ENCODE measurements around the gene CFL2. TPM values are rescaled to one million over a fixed set of nuclear protein-coding genes. Genes with fewer than 3 reads are reported as not detected.

Gene CFL2
- total RNA-seq, 1 experiment from 2014 or later, result 55.2 TPM

DNA sequence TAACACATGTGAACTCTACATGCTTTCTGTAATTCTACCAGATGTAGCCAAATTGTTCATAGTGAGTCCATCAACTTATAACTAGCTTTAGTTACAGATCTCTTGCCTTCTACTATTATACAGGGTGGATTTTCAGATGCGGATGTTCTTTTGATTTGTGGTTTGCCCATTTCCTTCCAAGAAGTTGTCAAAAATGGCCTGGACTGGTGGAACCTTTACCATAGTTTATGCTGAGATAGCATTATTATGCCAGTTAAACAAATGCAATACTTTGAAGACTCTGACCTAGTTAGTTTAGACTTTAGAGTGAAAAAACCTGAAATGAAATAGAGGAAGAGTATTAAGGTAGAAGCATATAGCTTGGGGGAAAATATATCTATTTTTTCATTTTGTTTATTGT lies 27.4 kb upstream of the CFL2 start:
- ChIA-PET POLR2A (no interaction called here), RAD21 (ENCODE audit: low non-redundant PET in 1 of 2, low total read pairs in 2 of 2, uncharacterized antibody in 2 of 2, unreplicated experiment in 2 of 2) (interaction anchor here in 1 of 2 experiments (0.7 kb wide), 1 partner anchor 928 kb away, joined by 7 read pairs; no protein-coding TSS in a partner anchor), CTCF (no interaction called here)
- no TSS peak for BruUV-seq (replicated peaks)
- H4K20me1 ChIP-seq (ENCODE audit: insufficient read depth), result no peaks in the 10 kb centered on the region
- H3K27ac ChIP-seq (ENCODE audit: low read depth, low read length), result no peak overlapping the region
- H3K4me2 ChIP-seq (ENCODE audit: low read length), result no peak overlapping the region
- H3K9me3 ChIP-seq (ENCODE audit: control insufficient read depth in 1 of 2, insufficient read depth in 1 of 2, low read depth in 1 of 2, low read length in 2 of 2), result no peaks in the 10 kb centered on the region
- no peaks in the 10 kb centered on the region for H3K27me3 ChIP-seq (ENCODE audit: insufficient read depth, low read length)
- TF ChIP-seq CEBPB (IDR thresholded peaks at IDR 0.05; ENCODE audit: low read depth), result no peak
- no peak for TF ChIP-seq SRF (IDR thresholded peaks at IDR 0.05; ENCODE audit: low read depth)
- TF ChIP-seq, protein P1, sequence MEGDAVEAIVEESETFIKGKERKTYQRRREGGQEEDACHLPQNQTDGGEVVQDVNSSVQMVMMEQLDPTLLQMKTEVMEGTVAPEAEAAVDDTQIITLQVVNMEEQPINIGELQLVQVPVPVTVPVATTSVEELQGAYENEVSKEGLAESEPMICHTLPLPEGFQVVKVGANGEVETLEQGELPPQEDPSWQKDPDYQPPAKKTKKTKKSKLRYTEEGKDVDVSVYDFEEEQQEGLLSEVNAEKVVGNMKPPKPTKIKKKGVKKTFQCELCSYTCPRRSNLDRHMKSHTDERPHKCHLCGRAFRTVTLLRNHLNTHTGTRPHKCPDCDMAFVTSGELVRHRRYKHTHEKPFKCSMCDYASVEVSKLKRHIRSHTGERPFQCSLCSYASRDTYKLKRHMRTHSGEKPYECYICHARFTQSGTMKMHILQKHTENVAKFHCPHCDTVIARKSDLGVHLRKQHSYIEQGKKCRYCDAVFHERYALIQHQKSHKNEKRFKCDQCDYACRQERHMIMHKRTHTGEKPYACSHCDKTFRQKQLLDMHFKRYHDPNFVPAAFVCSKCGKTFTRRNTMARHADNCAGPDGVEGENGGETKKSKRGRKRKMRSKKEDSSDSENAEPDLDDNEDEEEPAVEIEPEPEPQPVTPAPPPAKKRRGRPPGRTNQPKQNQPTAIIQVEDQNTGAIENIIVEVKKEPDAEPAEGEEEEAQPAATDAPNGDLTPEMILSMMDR (IDR thresholded peaks at IDR 0.05 in 2 of 3, conservative IDR thresholded peaks at IDR 0.05 in 1 of 3; ENCODE audit: borderline replicate concordance in 1 of 3, insufficient read depth in 1 of 3, low read depth in 2 of 3, low read length in 2 of 3), result no peak
- no peak for TF ChIP-seq ELF1 (IDR thresholded peaks at IDR 0.05; ENCODE audit: borderline replicate concordance, low read depth)
- TF ChIP-seq, protein P2, sequence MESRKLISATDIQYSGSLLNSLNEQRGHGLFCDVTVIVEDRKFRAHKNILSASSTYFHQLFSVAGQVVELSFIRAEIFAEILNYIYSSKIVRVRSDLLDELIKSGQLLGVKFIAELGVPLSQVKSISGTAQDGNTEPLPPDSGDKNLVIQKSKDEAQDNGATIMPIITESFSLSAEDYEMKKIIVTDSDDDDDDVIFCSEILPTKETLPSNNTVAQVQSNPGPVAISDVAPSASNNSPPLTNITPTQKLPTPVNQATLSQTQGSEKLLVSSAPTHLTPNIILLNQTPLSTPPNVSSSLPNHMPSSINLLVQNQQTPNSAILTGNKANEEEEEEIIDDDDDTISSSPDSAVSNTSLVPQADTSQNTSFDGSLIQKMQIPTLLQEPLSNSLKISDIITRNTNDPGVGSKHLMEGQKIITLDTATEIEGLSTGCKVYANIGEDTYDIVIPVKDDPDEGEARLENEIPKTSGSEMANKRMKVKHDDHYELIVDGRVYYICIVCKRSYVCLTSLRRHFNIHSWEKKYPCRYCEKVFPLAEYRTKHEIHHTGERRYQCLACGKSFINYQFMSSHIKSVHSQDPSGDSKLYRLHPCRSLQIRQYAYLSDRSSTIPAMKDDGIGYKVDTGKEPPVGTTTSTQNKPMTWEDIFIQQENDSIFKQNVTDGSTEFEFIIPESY (IDR thresholded peaks at IDR 0.05; ENCODE audit: extremely low read depth, insufficient replicate concordance, low read length), result no peak
- TF ChIP-seq TCF7L2 (IDR thresholded peaks at IDR 0.05; ENCODE audit: borderline replicate concordance, extremely low read depth, insufficient read depth, insufficient read length), result no peak
- TF ChIP-seq RAD21 (IDR thresholded peaks at IDR 0.05; ENCODE audit: low read depth), result no peak
- TF ChIP-seq, protein P3, sequence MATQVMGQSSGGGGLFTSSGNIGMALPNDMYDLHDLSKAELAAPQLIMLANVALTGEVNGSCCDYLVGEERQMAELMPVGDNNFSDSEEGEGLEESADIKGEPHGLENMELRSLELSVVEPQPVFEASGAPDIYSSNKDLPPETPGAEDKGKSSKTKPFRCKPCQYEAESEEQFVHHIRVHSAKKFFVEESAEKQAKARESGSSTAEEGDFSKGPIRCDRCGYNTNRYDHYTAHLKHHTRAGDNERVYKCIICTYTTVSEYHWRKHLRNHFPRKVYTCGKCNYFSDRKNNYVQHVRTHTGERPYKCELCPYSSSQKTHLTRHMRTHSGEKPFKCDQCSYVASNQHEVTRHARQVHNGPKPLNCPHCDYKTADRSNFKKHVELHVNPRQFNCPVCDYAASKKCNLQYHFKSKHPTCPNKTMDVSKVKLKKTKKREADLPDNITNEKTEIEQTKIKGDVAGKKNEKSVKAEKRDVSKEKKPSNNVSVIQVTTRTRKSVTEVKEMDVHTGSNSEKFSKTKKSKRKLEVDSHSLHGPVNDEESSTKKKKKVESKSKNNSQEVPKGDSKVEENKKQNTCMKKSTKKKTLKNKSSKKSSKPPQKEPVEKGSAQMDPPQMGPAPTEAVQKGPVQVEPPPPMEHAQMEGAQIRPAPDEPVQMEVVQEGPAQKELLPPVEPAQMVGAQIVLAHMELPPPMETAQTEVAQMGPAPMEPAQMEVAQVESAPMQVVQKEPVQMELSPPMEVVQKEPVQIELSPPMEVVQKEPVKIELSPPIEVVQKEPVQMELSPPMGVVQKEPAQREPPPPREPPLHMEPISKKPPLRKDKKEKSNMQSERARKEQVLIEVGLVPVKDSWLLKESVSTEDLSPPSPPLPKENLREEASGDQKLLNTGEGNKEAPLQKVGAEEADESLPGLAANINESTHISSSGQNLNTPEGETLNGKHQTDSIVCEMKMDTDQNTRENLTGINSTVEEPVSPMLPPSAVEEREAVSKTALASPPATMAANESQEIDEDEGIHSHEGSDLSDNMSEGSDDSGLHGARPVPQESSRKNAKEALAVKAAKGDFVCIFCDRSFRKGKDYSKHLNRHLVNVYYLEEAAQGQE (IDR thresholded peaks at IDR 0.05; ENCODE audit: low read depth), result no peak
- no peak for TF ChIP-seq FOSL1 (IDR thresholded peaks at IDR 0.05; ENCODE audit: low read depth)
- no peak for TF ChIP-seq EZH2 (IDR thresholded peaks at IDR 0.05)
- no peak for TF ChIP-seq POLR2A (IDR thresholded peaks at IDR 0.05; ENCODE audit: borderline replicate concordance, extremely low read depth, insufficient read depth, insufficient read length)
- no peak for TF ChIP-seq EZH2phosphoT487 (IDR thresholded peaks at IDR 0.05; ENCODE audit: borderline replicate concordance)
- no peak for TF ChIP-seq POLR2AphosphoS5 (IDR thresholded peaks at IDR 0.05; ENCODE audit: low read depth, low read length)
- TF ChIP-seq, protein P4, sequence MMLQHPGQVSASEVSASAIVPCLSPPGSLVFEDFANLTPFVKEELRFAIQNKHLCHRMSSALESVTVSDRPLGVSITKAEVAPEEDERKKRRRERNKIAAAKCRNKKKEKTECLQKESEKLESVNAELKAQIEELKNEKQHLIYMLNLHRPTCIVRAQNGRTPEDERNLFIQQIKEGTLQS (IDR thresholded peaks at IDR 0.05), result no peak
- no peak for TF ChIP-seq ZFX (IDR thresholded peaks at IDR 0.05)
- TF ChIP-seq SP1 (IDR thresholded peaks at IDR 0.05; ENCODE audit: low read depth), result no peak
- TF ChIP-seq ZNF274 (IDR thresholded peaks at IDR 0.05; ENCODE audit: low read depth, low read length), result no peak
- no peak for TF ChIP-seq EGR1 (IDR thresholded peaks at IDR 0.05; ENCODE audit: low read depth)
- TF ChIP-seq CBX3 (IDR thresholded peaks at IDR 0.05; ENCODE audit: low read depth), result no peak
- no peaks in the 10 kb centered on the region for H3K4me1 ChIP-seq (ENCODE audit: control insufficient read depth in 1 of 2, insufficient read depth in 2 of 2, low read length in 2 of 2)
- ATAC-seq, result no peak
- DNase-seq (ENCODE audit: low read depth, low spot score), result no peak
- H3K9me2 ChIP-seq (ENCODE audit: insufficient read depth), result no peaks in the 10 kb centered on the region
- intact Hi-C loops (cut with micrococcal nuclease), result no loop called here
- H2AFZ ChIP-seq (ENCODE audit: low read depth, low read length, poor library complexity, severe bottlenecking), result no peak overlapping the region
- no peaks in the 10 kb centered on the region for H3K36me3 ChIP-seq (ENCODE audit: control insufficient read depth in 1 of 2, insufficient read depth in 2 of 2, low read length in 2 of 2)
- no peak overlapping the region for H3K9ac ChIP-seq (ENCODE audit: low read length)
- H3K79me2 ChIP-seq (ENCODE audit: insufficient read depth, low read length), result no peaks in the 10 kb centered on the region
- no peak overlapping the region for H3K4me3 ChIP-seq (replicated peaks in 1 of 2; ENCODE audit: low read depth in 1 of 2, low read length in 2 of 2)

All from HCT116 (cell line).